HG02870 (cell line): ENCODE results near the gene PARL.

Source experiments
- ATAC-seq: cut with Tn5 transposase; IDR thresholded peaks from one replicate; pipeline ENCODE4 v1.9.1; 2021; ENCODE audit warnings: mild to moderate bottlenecking, moderate library complexity; ENCODE audit not compliant: unreplicated experiment

The PARL gene

GRCh38 chr3:183818041-183818620 lies 66.5 kb downstream of the PARL start:
- ATAC-seq, result no peak

DNA sequence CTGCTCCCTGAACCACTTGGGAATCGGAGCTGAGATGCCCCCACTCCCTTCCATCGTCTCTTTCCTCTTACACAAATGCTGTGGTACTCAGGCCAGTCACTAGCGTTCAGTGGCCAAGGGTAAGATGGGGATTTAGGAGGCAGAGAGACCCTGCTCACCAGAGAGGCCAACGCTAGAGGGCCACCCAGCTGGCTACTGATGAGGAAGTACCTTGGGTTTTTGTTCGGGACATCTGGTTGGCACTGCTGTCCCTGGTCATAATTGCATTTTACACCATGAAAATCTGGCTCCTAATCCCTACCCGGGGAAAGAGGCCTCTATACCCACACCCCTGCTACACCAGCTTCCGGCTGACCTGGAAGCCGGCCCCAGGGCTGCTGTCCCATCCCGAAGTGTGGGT lies 67.0 kb downstream of the PARL start:
- ATAC-seq, result no peak

GRCh38 chr3:183816681-183817510 lies 67.8 kb downstream of the PARL start:
- no peak for ATAC-seq

GRCh38 chr3:183815951-183816475 lies 68.7 kb downstream of the PARL start:
- peak; percentile 28 for ATAC-seq

DNA sequence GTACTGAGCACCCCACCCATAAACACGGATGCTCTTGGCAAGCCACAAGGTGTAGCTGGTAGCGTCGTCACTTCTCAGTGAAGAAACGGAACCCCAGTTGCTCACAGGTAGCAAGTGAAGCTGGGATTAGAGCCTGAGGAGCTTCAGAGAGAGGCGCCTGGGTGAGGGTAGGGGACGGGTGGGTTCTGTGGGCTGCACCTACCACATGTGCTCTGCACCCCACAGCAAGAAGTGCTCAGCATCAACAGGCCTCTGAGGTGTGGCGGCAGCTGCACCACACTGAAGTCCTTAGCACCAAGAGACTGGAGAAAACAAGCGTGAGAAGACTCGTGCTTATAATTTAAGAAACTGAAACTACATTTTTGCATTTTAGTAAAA lies 69.1 kb downstream of the PARL start:
- ATAC-seq, result peak; percentile 77

DNA sequence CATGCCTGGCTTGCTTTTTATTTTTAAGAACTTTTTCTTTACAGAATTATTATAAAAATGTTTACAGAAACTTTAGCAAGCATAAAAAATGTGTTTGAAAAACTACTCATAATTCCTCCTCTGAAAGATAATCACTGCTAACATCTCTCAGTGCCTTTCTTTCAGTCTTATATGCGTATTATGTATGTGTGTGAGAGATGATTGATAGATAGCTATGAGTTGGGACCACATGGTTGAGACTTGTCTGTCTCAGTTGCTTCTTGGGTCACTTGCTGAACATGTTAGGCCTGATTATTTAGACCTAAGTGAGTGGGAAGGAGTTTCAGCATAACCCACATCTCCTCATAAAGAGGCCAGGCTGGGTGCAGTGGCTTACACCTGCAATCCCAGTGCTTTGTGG lies 70.4 kb downstream of the PARL start:
- no peak for ATAC-seq

DNA sequence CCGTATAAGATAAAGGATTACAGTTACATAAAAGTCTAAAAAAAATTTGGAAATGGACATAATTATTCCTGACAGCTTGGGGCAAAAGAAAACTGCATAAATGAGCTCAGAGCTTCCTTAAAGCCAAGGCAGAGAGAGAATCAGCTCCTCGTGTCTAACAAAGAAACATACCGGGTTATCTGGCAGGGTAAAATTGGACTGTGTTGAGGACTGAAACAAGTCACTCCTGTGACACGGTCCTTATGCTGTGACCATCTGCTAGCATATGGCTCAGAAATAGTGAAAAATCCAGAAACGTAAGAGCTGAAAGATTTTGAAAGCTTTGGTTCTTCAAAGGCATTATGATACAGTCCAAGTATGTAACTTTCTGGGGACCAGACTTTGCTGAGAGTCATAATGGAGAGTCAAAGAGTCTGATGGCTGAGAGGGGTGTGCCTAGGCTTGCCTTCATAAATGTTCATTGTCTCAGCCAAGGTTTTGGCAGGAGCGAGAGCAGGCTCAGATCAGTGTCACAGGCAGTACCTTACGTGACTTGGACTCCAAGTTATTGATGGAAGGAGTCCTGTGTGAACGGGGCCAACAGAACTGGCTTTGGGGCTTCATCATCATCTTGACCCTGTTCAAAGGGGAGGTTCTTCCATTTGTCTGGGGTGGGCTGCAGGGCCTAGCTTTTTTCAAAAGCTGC lies 71.8 kb downstream of the PARL start:
- no peak for ATAC-seq

DNA sequence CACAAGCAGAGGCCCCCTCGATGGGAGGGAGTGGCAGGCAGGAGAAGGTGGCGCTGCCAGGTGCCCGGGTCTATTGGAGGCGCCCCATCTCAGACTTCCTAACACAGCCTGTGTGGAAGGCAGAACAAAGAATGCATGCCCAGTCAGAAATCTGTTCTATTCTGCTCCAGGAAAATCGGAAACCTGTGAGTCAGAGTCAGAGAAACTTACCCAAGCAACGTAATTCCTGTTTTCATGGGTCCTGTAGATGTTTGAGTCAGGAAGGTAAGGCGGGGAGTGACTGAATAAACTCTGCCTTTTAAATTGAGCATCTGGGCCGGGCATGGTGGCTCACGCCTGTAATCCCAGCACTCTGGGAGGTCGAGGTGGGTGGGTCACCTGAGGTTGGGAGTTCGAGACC lies 73.0 kb downstream of the PARL start:
- ATAC-seq, result no peak

DNA sequence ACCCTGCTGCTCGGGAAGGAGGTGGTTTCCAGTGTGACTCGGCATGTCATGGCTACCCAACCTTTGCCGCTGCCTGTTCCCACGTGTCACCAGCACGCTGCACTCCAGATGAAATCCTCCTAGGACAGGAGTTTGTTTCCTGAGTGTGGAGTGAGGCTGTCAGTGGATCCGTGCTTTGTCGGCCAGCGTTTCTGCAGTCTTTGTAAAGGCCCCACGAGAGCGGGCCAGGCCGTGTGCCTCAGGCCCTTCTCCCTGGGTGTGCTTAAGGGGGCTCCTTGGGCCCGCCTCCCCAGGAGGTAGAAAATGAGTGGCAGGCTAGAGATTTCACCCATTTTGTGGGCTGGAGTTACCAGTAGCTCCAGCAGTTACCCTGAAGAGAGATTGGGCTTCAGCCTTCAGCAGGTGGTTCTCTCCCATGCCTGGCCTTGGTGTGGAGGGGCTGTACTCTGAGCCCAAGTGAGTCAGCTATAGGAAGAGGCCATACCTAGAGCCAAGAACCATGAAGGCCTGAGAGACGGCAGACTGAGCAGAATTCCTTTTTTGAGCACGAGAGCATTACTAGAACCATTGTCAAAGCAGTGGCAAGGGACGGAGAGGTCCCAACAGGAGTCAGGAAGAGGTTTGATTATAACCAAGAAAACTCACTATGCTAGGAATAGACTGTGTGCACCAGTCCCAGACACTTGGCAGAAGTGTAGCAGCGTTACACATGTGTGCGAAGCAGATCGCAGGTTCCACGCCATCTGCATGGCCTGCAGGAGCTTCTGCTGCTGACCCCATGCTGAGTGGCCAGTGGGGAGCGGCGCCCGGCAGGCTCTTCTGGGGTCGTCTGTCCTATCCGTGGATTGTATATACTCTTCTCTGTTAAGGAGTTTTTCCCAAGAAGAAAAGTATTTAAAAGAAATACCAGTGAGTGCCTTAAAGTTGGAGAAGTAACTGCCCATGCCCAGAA lies 73.8 kb downstream of the PARL start:
- no peak for ATAC-seq

DNA sequence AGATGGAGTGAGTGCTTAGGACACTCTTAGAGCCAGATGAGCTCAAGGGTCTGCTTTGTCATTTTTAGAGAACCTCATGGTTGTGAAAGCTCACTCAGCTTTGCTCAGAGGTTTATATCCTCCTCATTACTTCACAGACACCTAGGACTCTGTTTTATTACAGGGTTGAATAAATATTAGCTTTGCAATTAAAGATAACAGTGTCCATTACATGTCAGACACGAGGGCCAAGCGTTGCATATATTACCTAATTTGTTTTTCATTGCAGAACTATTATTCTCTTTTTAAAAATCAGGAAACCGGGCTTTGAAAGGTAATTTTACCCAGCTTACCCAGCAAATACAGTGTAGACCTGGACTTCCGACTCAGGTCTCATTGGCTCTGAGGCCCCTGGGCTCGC lies 75.4 kb downstream of the PARL start:
- no peak for ATAC-seq

- no peak for ATAC-seq
Observed at GRCh38 chr3:183808355-183808754, 76.3 kb downstream of the PARL start.

- no peak for ATAC-seq
Observed at GRCh38 chr3:183807881-183808280, 76.8 kb downstream of the PARL start.

DNA sequence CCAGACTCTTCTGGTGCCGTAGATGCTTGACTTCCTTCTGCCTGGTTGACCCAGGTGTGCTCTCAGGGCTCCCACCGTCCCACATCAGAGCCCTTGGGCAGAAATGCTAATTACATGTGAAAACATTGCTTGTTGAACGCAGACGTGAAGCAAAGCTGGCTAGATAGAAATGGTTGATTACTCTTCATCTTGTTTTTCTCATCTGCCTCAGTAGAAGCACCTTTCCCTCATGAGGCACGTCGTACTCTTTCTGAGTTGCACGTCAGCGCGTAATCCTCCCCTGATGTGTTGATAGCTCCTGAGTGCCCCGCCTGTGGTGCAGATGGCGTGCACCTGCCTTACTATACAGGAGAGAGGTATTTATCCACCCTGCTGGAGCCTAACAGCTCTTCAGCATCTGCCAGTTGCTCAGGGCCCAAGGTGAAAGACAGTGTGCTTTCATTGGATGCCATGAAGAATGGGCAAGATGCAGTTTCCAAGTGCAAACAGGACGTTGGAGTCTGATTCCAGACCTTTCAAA lies 77.4 kb downstream of the PARL start:
- no peak for ATAC-seq

DNA sequence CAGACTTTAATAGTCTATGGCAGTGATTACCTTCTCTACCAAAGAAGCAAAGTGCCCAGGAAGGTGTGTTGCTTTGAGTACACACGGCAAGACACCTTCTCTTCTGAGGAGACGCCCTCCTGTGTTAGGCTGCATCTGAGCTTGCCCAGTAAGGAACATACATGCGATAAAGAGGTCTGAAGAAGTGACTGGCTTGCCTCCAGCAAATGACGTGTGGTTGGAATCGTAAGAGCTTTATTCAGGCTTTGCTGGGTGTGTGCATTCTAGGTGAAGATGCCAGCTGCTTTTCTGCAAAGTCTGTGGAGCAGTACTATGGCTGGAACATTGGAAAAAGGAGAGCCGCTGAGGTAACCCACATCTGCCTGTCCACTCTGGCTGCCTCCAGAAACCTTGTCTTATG lies 81.7 kb downstream of the PARL start:
- ATAC-seq, result no peak

DNA sequence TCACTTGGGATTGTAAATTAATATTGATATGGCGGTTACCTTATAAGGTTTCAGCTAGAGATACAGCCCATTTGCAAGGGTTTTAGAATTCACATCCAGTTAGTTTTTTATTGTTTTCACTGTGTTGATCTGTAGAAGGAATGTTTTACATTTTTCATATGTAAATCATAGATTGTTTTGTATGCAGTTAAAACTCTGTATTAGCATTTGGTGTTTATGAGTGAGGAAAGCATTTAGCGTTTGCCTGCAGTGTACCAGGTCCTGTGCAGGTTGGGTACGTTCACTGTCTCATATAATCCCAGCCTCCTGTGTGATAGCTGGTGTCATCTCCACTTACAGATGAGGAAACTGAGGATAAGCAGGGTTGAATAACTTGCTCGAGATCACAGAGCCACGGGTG lies 83.1 kb downstream of the PARL start:
- no peak for ATAC-seq

DNA sequence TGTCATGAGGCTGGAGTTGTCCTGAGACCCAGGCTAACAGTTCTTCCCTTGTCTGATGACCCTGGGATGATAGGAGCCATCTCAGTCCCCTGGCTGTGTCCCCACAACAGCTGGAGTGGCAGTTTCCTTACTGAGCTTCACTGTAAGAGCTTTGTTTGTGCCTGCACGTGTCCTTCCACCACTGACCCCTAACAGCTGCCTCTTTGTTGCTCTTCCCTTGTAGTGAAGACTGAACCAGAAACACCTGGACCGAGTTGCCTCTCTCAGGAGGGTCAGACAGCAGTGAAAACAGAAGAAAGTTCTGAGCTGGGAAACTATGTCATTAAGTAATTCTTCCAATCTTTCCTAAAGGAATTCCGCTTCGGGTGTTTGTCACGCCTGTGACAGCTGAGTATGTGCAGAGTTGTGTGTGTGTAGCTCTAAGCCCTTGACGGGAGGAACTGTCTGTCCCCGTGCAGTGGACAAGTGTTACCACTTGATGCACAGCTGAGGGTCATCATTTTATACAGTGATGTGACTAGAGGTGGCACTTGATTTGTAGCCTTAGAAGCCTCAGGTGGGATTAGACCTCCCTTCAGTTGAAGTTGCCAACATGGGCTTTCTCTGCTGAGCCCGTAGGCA lies 84.3 kb downstream of the PARL start:
- no peak for ATAC-seq

GRCh38 chr3:183799461-183799860 lies 85.2 kb downstream of the PARL start:
- no peak for ATAC-seq

DNA sequence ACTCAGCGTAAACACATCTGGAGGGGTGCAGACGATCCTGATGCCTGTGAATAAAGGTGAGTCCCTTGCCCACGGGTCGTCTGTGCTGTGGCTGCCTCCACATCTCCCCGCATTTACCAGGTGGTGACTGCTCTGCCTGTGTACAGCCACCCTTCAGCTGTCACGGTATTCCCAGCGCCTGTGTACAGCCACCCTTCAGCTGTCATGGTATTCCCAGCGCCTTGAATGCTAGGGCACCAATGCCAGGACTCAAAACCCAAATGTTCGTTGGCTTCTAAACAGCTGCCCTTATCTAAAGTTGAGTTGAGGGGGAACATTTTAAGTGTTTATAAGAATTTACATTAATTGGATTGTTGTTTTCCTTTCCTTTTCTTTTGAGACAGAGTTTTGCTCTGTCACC lies 86.7 kb downstream of the PARL start:
- no peak for ATAC-seq

- no peak for ATAC-seq
Observed at GRCh38 chr3:183796372-183796771, 88.3 kb downstream of the PARL start.

DNA sequence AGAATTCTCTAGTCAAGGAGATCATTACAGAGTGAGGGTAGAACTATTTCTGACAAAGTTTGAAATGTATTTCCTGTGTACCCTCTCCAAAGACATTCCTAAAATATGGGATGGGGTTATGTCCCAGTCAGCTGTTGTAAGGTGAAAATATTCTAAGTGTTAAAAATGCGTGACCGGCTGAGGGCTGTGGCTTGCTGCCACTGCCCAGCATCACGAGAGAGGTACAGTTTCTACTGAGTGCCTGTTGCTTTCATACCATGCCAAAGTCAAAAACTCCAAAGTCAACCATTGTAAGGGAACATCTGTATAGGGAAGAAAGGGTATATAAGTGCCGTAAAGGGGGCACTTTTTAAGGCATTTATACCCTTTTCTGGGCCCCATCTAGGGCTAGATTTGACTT lies 90.2 kb downstream of the PARL start:
- no peak for ATAC-seq
